Measurements from ENCODE around the gene PCDHGA11.

DNA sequence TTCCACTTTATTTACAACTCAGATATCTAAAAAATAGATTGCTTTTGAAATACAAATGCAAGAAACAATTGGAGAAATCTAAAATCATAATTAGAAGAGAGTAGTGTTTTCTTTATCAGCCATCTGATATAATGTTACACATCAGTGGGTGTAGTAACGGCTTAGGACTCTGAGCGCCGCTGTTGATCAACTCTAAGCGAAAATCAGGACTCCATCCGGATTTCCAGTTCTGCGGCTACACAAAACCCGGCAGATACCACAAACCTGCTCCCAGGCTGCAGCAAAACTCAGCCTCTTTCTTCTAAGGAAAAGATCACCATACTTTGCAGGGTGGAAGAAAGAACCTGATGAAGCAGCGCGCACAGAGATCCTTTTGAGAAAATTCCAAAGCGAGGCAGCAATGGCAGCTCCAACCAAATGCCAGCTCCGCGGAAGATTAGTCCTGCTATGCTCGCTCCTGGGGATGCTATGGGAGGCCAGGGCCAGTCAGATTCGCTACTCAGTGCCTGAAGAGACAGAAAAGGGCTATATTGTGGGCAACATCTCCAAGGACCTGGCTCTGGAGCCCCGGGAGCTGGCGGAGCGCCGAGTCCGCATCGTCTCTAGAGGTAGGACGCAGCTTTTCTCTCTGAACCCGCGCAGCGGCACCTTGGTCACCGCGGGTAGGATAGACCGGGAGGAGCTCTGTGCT is 18.2 kb upstream of the PCDHGA11 start, which contains the start of gene PCDHGA9:
- TF ChIP-seq GATA2 (IDR thresholded peaks at IDR 0.05; ENCODE audit: low read depth, low read length) (no peak), GATA3 (IDR thresholded peaks at IDR 0.05; ENCODE audit: low read depth, low read length) (no peak)
